SH-SY5Y (cell line): ENCODE results near the gene SMARCAL1.

Experiments
- GATA2 ChIP-seq: IDR thresholded peaks from 2 replicates; pipeline ENCODE4 v1.6.1; 2011; ENCODE audit warnings: mild to moderate bottlenecking, low read depth, low read length
- GATA3 ChIP-seq: IDR thresholded peaks from 2 replicates; pipeline ENCODE4 v1.6.1; 2011; ENCODE audit warnings: low read depth, mild to moderate bottlenecking, low read length, moderate library complexity

GRCh38 chr2:216399621-216400020, 12.7 kb upstream of the SMARCAL1 start:
- TF ChIP-seq GATA2 (no peak), GATA3 (no peak)
